HG02884 (cell line): ENCODE measurements around the gene GGA3.
A peak's percentile ranks its signal among the peaks of the same experiment; 100 is the strongest.
"Not testable (repeated sequence)": the region's sequence is repeated elsewhere in the genome, so short reads cannot be mapped to it uniquely, and the experiment has no call there.

Experiments used
- ATAC-seq: cut with Tn5 transposase; IDR thresholded peaks from one replicate; pipeline ENCODE4 v1.9.1; 2021; ENCODE audit warnings: mild to moderate bottlenecking, moderate library complexity; ENCODE audit not compliant: unreplicated experiment

GGA3 gene

GRCh38 chr17:75261336-75262111 is at the start of gene GGA3, which contains the start of gene MRPS7:
GGA3 (minus strand) TSS chr17:75261606; CDS start chr17:75261587, 19 bp downstream.
MRPS7 (plus strand) TSS chr17:75261879; CDS start chr17:75261901, 22 bp downstream.
- peak; percentile 85 for ATAC-seq

- ATAC-seq, result no peak
Observed at GRCh38 chr17:75308732-75309629, 47.6 kb upstream of the GGA3 start.

GRCh38 chr17:75307957-75308731 is 46.7 kb upstream of the GGA3 start:
- no peak for ATAC-seq

GRCh38 chr17:75301502-75302206 is 40.2 kb upstream of the GGA3 start:
- no peak for ATAC-seq

GRCh38 chr17:75301049-75301448 is 39.6 kb upstream of the GGA3 start:
- no peak for ATAC-seq

DNA sequence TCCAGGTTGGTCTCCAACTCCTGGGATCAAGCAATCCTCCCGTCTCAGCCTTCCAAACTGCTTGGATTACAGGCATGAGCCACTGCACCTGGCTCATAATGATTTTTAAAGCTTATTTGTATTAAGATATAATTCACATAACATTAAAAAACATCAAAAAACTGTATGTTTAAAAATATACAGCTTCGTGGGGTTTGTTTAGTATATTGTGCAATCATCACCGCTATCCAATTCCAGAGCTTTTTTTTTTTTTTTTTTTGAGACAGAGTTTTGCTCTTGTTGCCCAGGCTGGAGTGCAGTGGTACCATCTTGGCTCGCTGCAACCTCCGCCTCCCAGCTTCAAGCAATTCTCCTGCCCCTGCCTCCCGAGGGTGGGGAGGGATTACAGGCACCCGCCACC is 38.9 kb upstream of the GGA3 start:
- no peak for ATAC-seq

- ATAC-seq, result peak; percentile 53
Observed at GRCh38 chr17:75295201-75296158, 34.1 kb upstream of the GGA3 start.

DNA sequence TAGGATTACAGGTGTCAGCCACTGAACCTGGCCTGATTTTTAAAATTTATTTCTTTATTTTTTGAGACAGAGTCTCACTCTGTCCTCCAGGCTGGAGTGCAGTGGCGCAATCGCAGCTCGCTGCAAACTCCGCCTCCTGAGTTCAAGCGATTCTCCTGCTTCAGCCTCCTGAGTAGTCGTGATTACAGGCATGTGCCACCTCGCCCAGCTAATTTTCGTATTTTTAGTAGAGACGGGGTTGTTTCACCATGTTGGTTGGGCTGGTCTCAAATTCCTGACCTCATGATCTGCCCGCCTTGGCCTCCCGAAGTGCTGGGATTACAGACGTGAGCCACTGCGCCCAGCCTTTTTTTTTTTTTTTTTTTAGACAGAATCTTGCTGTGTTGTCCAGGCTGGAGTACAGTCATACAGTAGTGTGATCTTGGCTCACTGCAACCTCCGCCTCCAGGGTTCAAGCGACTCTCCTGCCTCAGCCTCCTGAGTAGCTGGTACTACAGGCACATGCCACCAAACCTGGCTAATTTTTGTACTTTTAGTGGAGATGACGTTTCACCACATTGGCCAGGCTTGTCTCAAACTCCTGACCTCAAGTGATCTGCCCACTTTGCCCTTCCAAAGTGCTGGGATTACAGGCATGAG is 31.5 kb upstream of the GGA3 start:
- ATAC-seq, result not testable (repeated sequence)

GRCh38 chr17:75289832-75290337 is 28.5 kb upstream of the GGA3 start:
- no peak for ATAC-seq

DNA sequence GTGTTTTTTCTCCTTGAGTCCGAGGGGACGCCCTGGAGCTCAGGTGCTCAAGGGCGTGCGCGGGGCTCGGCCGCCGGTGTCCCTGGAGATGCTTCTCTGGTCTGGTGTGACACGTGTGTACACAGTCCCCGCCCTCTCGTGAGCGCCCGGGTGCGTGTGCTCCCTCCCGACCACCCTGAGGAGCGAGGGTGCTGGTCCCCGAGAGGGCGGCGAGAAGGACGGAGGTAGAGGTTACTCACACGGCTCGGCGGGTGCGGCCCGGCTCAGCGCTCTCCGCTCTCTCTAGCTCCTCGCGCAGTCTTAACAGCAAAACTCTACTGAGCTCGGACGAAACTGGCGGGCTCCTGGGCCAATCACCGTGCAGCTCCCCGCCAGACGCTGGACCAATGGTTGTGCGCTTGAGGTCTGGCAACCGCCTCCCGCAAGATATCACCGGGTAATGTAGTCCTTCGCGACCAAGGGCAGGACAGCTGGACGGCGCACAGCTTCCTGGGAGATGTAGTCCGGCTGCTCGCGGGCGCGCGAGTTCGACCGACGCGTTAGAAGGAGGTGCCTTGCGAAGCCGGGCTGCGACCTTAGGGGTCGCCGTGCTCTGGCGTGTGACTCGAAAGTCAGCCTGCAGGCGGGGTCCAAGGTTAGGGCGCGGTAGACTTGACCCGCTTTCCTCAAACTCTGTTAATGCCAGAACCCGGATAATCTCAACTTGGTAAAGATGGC is 27.9 kb upstream of the GGA3 start, which contains the start of gene SLC25A19:
Gene SLC25A19 (minus strand): TSS at position 319 of the 717 bp plus-strand sequence. CDS start 2,669 bp downstream, outside the sequence.
- ATAC-seq, result peak; percentile 89

DNA sequence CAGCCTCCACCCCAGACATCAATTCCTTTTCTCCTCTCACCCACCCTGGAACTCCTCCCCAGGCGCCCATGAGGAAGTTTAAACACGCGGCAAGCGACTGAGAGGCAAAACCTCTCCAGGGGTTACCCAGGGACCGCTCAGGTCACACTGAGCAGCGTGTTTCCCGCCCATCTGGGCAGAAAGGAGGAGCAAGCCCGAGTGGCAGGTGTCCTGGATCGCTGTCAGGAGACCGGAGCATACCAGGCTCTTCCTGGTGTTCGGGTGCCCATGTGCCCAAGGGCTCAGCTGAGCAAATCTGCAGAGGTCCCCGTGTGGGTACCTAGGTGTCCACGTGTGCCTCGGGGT is 27.3 kb upstream of the GGA3 start:
- peak; percentile 13 for ATAC-seq

GRCh38 chr17:75288359-75288758 is 27.0 kb upstream of the GGA3 start:
- no peak for ATAC-seq

DNA sequence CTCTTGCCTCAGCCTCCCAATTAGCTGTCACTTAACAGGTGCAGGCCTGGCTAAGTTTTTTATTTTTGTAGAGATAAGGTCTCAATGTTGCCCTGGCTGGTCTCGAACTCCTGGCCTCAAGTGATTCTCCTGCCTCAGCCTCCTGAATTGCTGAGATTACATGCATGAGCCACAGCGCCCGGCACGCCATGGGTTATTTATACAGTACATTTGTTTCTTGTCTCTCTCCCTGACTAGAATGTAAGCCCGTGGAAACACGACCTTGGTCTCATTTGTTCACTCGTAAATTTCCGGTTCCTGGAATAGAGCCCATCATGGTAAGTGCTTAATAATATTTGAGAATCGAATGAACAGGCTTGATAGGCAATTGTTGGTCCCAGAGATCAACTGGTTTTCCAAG is 25.8 kb upstream of the GGA3 start:
- ATAC-seq, result no peak

DNA sequence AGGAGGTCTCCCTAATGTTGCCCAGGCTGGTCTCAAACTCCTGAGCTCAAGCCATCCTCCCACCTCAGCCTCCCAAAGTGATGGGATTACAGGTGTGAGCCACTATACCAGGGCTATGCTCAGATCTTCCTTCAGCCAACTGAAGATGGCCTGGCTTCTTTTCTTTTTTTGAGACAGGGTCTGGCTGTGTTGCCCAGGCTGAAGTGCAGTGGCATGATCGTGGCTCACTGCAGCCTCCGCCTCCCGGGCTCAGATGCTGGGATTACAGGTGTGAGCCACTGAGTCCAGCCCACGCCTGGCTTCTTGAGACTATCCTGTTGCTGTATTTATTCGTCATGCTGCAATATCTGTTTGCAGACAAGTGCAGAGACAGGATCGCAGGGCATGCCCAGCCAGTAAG is 23.7 kb upstream of the GGA3 start:
- no peak for ATAC-seq

DNA sequence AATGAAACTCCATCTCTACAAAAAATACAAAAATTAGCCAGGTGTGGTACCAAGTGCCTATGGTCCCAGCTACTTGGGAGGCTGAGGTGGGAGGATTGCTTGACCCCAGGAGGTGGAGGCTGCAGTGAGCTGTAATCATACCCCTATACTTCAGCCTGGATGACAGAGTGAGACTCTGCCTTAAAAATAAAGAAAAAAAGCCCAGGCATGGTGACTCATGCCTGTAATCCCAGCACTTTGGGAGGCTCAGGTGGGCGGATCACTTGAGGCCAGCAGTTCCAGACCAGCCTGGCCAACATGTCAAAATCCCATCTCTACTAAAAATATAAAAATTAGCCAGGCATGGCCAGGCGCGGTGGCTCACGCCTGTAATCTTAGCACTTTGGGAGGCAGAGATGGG is 18.8 kb upstream of the GGA3 start:
- not testable (repeated sequence) for ATAC-seq

- ATAC-seq, result no peak
Observed at GRCh38 chr17:75277664-75278071, 16.3 kb upstream of the GGA3 start.

DNA sequence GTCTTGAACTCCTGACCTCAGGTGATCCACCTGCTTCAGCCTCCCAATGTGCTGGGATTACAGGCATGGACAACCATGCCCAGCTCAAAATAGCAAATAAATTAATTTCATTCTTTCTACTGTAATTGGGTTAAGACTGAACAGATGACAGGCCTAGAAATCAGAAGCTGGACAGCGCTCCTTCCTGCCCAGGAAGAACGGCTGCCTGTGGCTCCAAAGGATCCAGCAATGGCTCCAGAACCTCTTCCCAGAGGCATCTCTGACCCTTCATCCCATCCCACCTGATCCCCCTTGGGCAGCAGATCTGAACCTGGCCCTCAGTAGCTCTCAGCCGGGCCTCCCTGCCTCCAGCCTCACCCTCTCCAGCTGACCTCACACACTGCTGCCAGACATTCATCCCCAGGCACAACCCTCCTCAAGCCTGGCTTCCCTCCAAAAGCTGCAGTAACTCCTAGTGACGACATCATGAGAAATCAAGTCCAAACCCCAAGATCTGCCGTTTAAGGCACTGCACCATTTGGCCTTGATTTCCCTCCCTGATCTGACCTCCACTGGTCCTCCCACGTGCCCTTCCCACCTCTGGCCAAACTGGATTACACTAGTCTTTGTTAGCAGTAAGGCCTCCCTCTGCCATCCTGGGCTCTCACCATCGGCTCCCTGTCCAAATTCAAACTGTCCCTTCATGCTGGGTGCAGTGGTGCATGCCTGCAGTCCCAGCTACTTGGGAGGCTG is 12.7 kb upstream of the GGA3 start:
- ATAC-seq, result no peak
